ENCODE results near the gene CASZ1. TPM values are rescaled to one million over a fixed set of nuclear protein-coding genes. Genes with fewer than 3 reads are reported as not detected.

The CASZ1 gene
- total RNA-seq, 2 experiments from 2014 or later = 1.7 to 2.0 TPM

Other genes with a start within 250 kb of the CASZ1 start
- gene TARDBP, start 216.0 kb upstream of the CASZ1 start, total RNA-seq = 100 to 1,000 TPM; 158 to 159 TPM